ENCODE measurements around the gene GSE1.

Gene GSE1

GRCh38 chr16:85652431-85653221, 39.5 kb downstream of the GSE1 start:
- TF ChIP-seq CTCF (IDR thresholded peaks at IDR 0.05): no peak

- no peak for TF ChIP-seq CTCF (IDR thresholded peaks at IDR 0.05)
Measured at GRCh38 chr16:85653290-85653891, 40.3 kb downstream of the GSE1 start.

GRCh38 chr16:85654251-85655095, 41.4 kb downstream of the GSE1 start:
- TF ChIP-seq CTCF (IDR thresholded peaks at IDR 0.05): no peak

DNA sequence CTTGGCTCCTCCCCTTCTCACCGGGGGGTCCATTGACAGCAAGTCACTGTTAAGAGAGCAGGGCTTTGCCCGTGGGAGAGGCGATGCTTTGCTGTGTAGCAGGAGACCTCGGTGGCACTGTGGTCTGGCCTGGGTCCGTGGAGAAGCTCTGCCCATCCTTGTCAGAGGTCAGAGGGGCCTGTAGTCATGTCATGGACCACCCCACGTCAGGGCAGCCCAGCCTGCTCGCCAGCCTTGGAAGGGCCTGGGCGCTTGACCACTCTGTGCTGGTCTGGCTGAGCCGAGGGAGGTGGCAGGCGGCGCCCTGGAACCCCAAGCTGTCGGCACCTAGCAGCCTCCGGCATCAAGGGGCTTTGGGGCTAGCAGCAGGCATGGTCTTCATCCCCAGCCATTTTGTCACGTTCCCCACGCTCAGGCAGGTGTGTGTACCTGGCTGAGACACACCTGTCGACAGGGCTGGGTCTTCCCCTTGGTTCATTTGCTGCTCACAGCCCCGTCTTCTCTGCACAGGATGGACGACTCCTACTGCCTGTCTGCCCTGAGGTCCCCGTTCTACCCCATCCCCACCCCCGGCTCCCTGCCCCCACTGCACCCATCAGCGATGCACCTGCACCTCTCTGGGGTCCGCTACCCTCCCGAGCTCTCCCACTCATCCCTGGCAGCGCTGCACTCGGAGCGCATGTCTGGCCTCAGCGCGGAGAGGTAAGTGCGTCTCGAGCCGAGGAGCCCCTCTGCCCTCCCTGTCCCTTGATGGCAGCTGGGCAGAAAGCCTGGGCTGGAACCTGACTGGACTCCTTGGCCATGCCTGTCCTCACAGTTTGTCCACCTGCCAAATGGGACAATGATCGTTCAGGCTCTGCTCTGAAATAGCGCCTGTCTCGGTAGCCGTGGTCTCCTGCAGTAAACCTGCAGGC, 42.4 kb downstream of the GSE1 start:
- TF ChIP-seq CTCF (IDR thresholded peaks at IDR 0.05): no peak

- TF ChIP-seq CTCF (IDR thresholded peaks at IDR 0.05): no peak
Measured at GRCh38 chr16:85656351-85657266, 43.5 kb downstream of the GSE1 start.

- TF ChIP-seq CTCF (IDR thresholded peaks at IDR 0.05): no peak
Measured at GRCh38 chr16:85657267-85657650, 44.1 kb downstream of the GSE1 start.
